ENCODE measurements around the gene TAF12.
"Not testable (repeated sequence)": the region's sequence is repeated elsewhere in the genome, so short reads cannot be mapped to it uniquely, and the experiment has no call there.

TAF12 gene, protein sequence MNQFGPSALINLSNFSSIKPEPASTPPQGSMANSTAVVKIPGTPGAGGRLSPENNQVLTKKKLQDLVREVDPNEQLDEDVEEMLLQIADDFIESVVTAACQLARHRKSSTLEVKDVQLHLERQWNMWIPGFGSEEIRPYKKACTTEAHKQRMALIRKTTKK

DNA sequence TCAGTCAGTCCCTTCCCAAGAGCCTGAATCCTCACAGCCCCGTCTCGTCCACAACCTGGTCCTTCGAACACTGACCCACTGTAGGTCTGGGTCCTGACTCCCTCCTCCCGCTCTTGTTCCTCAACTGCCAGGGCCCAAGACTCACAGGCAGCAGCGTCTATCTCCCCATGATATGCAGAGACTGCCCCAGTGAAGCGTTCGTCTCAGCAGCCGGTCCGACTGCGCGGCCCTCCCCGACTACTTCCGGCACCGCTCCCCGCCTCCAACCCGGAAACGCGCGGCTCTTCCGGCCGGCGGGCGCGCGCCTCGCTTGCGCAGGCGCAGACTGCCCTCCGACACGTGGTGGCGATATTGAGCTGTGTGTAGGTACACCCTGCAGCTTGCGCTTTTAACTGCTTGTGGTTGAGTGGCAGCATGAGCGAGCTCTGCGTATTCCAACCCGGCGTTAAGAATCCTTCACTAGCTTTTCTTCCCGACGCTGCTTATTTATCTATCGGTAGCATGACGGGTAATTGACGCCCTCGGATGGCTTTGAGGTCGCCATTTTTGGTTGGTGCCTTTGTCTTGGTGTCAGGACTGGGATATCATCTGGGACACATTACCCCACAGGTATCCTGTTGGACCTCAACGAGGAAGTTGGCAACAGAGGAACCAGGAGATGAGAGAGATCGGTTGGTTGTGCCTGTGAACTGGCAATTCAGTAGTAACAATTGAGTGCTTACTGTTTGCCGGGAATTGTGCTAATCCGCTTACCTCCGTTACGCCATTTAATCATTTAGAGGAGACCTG, at the start of gene TAF12:
TSS of gene TAF12 (minus strand) at position 221 of the 789 bp plus-strand sequence. CDS start 20,986 bp downstream, outside the sequence.
- DNase-seq (ENCODE audit: low spot score): peak; percentile 96

- not testable (repeated sequence) for DNase-seq (ENCODE audit: low spot score)
These were observed 48.8 kb upstream of the TAF12 start for GRCh38 chr1:28691627-28692026.

GRCh38 chr1:28684937-28685336, 42.1 kb upstream of the TAF12 start:
- no peak for DNase-seq (ENCODE audit: low spot score)

- DNase-seq (ENCODE audit: low spot score): no peak
These were observed 40.0 kb upstream of the TAF12 start for GRCh38 chr1:28682840-28683239.

DNA sequence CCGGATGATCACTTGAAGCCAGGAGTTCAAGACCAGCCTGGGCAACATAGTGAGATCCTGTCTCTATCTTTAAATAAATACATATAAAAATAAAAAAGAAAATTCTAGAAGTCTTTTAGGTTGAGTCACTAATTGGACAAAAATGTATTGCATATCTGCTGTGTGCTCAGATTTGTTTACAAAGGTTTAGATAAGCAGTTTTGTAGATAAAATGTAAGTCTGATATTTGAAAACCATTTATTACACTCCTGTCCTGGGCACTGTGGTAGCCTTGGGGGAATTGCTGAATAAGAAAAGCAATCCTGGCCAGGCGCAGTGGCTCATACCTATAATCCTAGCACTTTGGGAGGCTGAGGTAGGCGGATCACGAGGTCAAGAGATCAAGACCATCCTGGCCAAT, 37.3 kb upstream of the TAF12 start:
- DNase-seq (ENCODE audit: low spot score): no peak

GRCh38 chr1:28675924-28676257, 33.0 kb upstream of the TAF12 start:
- DNase-seq (ENCODE audit: low spot score): no peak

DNA sequence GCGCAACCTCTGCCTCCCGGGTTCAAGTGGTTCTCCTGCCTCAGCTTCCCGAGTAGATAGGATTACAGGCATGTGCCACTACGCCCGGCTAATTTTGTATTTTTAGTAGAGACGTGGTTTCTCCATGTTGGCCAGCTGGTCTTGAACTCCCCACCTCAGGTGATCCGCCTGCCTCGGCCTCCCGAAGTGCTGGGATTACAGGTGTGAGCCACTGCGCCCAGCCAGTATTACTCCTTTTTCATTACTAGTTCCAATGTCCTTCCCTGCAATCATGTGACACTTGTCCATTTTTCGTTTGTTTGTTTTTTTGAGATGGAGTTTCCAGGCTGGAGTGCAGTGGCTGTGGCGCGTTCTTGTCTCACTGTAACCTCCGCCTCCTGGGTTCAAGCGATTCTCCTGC, 30.1 kb upstream of the TAF12 start:
- not testable (repeated sequence) for DNase-seq (ENCODE audit: low spot score)

GRCh38 chr1:28671254-28671780, 28.4 kb upstream of the TAF12 start:
- no peak for DNase-seq (ENCODE audit: low spot score)

DNA sequence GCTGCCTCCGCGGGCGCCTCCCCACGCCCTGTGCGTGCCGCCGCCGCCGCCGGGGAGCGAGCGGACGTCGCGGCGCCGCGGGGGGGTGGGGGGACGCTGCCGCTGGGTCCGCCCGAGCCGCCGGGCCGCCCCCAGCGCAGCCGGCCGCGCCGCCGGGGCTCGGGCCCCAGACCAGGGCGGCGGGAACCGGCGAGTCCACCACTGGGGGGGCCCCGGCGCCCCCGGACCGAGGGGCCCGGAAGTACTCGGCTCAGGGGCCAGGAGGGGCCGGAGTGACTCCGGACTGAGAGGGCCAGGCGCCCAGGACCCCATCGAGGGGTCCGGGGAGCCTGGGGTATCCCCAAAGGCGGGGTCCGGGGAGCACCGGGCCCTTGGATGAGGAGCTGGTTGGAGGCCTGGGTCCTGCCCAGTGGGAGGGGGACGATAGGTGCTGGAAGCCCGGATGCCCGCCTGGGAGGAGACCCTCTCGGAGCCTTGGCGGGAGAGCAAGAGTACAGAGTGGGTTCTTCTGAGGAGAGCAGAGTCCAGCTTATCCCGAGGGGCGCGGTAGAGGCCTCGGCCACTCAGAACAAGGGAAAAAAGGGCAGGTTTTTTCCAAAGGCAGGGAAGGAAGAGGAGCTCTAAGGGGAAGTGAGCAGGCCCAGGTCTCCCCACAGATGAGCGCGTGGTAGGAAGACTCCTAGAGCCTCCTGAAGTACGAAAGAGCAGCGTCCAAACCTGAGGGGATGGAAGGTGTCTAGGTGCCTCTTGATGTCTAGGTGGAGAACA, 26.3 kb upstream of the TAF12 start:
- peak; percentile 84 for DNase-seq (ENCODE audit: low spot score)

GRCh38 chr1:28668191-28668955, 25.5 kb upstream of the TAF12 start, which contains the start of gene GMEB1:
Gene GMEB1, plus strand, starts transcription at chr1:28668784. Its CDS starts 14,829 bp downstream, at chr1:28683613.
- DNase-seq (ENCODE audit: low spot score): peak; percentile 91

DNA sequence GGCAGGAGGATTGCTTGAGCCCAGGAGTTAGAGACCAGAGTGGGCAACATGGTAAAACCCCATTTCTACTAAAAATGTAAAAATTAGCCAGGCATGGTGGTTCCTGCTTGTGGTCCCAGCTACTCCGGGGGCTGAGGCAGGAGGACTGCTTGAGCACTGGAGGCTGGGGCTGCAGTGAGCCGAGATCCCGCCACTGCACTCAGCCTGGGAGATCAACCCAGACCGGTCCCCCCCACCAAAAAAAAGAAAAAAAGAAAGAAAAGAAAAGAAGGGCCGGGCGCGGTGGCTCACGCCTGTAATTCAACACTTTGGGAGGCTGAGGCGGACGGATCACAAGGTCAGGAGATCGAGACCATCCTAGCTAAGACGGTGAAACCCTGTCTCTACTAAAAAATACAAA, 23.9 kb upstream of the TAF12 start:
- no peak for DNase-seq (ENCODE audit: low spot score)

- DNase-seq (ENCODE audit: low spot score): no peak
These were observed 21.1 kb upstream of the TAF12 start for GRCh38 chr1:28663871-28664470.

DNA sequence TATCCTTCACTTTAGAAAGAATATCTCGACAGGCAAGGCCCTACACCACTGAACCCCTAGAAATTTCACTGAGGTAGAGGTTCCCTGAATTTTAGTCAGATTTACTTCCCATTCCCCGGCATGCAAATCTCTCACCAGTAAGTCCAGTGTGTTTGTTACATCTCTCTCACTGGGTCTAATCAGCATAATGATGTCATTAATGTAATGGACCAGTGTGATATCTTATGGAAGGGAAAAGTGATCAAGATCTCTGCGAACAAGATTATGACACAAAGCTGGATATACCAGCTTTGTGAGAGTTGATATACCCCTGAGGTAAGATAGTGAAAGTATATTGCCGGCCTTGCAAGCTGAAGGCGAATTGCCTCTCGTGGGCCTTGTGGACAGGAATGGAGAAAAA, 13.5 kb upstream of the TAF12 start:
- no peak for DNase-seq (ENCODE audit: low spot score)

DNA sequence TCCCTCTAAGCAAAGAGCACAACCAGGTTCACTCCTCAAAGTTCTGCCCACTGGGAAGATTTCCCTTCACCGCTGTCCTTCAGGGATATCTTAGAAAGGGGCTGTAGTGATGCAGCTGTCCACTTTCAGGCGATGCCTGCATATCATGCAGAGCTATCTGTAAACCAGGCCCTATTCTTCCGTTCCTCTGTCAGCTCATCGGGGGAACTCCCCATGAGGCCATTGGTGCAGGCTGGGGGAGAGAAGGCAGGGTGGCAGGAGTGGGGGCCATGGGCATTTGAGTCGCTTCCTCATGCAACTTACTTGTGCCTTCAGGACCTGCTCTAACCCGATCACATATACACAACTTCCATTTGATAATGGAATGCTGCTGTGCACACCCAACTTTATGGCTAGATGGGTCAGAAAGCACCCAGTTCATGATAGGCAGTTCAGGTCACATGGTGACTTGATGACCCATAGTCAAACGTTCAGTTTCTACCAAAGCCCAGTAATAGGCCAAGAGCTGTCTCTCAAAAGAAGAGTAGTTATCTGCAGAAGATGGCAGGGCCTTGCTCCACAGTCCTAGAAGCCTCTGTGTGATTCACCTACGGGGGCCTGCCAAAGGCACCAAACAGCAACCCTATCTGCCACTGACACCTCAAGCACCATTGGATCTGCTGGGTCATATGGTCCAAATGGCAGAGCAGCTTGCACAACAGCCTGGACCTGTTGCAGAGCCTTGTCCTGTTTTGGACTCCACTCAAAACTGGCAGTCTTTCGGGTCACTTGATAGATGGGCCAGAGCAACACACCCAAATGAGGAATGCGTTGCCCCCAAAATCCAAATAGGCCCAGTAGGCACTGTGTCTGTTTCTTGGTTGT, 12.8 kb upstream of the TAF12 start:
- DNase-seq (ENCODE audit: low spot score): not testable (repeated sequence)

DNA sequence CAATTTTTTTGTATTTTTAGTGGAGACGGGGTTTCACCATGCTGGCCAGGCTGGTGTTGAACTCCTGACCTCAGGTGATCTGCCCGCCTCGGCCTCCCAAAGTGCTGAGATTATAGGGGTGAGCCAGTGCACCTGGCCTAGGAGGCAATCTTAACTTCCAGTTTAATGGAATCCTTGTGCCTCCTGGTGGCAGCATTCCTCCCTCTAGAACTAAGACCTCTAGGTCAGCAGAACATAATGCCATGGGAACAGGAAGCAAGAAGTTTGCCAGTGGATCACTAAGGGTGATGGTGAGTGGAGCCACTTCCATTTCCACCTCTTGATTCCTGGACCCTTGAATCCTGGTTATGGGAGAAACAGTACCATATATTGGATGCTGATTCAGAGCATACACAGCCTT, 11.0 kb upstream of the TAF12 start:
- not testable (repeated sequence) for DNase-seq (ENCODE audit: low spot score)

GRCh38 chr1:28653063-28653462, 10.2 kb upstream of the TAF12 start:
- not testable (repeated sequence) for DNase-seq (ENCODE audit: low spot score)

DNA sequence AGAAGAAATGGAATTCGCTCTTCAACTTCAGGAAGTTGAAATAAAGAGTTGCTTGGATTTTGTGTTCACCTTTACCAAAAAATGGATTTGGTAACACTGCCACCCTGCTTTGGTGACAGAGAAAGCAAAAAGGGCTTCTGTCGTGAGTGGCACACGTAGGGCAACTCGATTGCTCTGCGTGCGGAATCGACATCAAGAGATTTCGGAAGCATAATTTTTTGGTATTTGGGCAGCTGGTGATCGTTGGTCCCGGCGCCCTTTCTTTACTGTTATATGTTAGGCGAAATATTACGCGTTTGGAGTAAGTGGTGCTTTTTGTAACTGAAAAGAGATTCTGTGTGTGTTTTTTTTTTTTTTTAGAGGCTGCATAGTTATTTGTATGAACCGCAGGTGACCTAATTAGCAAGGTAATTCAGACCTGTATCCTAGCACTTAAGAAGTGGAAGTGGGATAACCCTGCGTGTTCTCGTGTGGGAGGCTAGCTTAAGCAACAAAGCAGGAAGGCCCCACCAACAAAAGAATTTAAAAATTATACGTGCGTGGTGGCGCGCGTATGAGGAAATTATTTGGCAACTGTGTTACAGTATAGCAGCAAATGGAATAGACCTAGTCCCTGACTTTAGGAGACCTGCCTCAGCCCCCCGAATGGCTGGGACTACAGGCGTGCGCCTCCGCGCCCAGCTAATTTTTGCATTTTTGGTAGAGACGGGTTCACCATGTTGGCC, 5.8 kb upstream of the TAF12 start, which contains the start of gene RNU11:
TSS of gene RNU11 (plus strand) at position 127 of the 725 bp plus-strand sequence.
- peak; percentile 83 for DNase-seq (ENCODE audit: low spot score)

DNA sequence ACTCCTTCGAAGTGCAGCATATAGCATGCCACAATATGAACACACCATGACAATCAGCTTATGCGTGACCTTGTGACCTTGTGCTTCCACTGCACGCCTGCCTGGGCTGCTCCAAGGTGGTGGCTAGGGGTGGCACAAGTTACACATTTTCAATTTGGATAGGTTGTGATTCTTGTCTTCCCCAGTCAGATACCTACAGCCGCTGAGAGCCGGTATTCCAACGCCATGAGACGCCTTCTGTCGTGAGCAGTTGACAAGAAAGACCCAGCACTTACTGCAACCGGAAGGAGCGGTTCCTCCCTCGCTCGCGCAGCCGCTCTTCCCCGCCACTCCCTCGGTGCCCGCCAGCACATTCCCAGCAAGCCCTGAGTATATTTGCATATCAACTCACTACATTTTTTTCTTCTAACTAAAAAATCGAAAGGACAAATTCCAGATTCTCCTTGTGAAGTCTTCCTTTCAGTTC, 5.2 kb upstream of the TAF12 start:
- peak; percentile 92 for DNase-seq (ENCODE audit: low spot score)

DNA sequence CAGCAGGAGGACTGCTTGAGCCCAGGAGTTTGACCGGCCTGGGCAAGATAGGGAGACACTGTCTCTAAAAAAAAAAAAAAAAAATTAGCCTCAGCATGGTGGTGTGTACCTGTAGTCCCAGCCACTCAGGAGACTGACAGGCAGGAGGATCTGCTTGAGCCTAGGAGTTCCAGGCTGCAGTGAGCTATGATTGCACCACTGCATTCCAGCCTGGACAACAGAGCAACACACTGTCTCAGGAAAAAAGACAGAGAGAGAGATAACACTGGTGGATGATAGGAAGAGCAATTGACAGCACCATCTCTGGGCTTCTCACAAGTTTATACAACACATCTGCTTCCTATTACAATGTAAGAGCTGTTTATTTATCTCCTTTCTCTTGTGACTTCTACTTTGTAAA, 3.2 kb upstream of the TAF12 start:
- no peak for DNase-seq (ENCODE audit: low spot score)

GRCh38 chr1:28645406-28645805, 2.5 kb upstream of the TAF12 start:
- not testable (repeated sequence) for DNase-seq (ENCODE audit: low spot score)

Data from left forelimb (tissue), 1 donor.